Activated CD8-positive, alpha-beta T cell treated with anti-CD3 and anti-CD28 coated beads, Interleukin-2, amount 10 ng/mL, durations not matched to agents 7 days and 5 days (primary cell): ENCODE results near the gene ZEB1. TPM values are rescaled to one million over a fixed set of nuclear protein-coding genes. Genes with fewer than 3 reads are reported as not detected.

Experiments
- ATAC-seq: fragments of 150-1000 bp; cut with Tn5 transposase; one replicate; pipeline ENCODE4 v1.10.0; 2021; ENCODE audit warnings: moderate library complexity
- CTCF ChIA-PET: fragments of 350-600 bp; sonication (Branson Sonifier 250); formaldehyde crosslinking; loops from one replicate; lab custom pipeline; 2021; ENCODE audit warnings: antibody characterized with exemption; lab: Charles Lee
- POLR2A ChIA-PET: fragments of 350-600 bp; sonication (Branson Sonifier 250); formaldehyde crosslinking; loops from one replicate; lab custom pipeline; 2021; ENCODE audit warnings: antibody characterized with exemption; lab: Charles Lee
- DNase-seq: peaks from one replicate; pipeline ENCODE4 v3.0.0-alpha.2; 2020
- H3K27ac Mint-ChIP-seq: one replicate; pipeline ENCODE4 v1.8.0; 2021; ENCODE audit warnings: mild to moderate bottlenecking, mixed read lengths
- H3K27me3 Mint-ChIP-seq: one replicate; pipeline ENCODE4 v1.8.0; 2021; ENCODE audit warnings: low read depth, mixed read lengths
- H3K36me3 Mint-ChIP-seq: one replicate; pipeline ENCODE4 v1.8.0; 2021; ENCODE audit warnings: low read depth, mixed read lengths
- H3K4me1 Mint-ChIP-seq: one replicate; pipeline ENCODE4 v1.8.0; 2021; ENCODE audit warnings: low read depth, mixed read lengths
- H3K4me3 Mint-ChIP-seq: one replicate; pipeline ENCODE4 v1.8.0; 2021; ENCODE audit warnings: mild to moderate bottlenecking, mixed read lengths
- H3K9me3 Mint-ChIP-seq: one replicate; pipeline ENCODE4 v1.8.0; 2022; ENCODE audit warnings: mixed read lengths; ENCODE audit not compliant: insufficient read depth
- total RNA-seq, 2 experiments: library from RNA; stranded (reverse); gene quantifications; one replicate each; pipeline ENCODE4 v1.2.3, GENCODE V29; 2021

Gene ZEB1
- total RNA-seq, 2 experiments from 2014 or later, result 38.3 to 39.3 TPM

DNA sequence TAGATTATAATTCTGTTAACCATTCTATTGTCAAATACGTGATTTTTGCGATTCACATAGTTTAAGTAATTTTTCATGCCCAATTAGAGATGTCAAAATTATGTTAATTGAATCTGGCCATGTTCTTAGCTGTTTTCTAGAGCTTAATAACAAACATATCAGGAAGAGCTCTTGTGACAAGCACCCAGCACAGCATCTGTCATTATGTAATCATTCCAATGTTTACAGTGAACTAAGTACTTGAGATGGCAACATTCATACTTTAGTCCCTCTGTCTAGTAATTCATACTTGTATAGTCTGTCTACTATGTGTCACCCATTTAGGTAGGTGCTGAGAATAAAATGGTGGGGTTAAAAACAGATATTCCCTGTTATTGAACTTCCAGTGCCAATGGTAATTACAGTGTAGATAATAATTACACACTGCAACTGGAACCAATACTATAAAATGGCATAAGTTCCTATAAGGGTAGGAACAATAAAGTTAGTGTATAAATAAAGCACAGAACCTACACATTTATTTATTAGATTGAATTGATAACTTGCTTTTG is 55.2 kb downstream of the ZEB1 start:
- no peaks in the 10 kb centered on the region for H3K4me1 Mint-ChIP-seq
- ChIA-PET CTCF (interaction anchor here (1.0 kb wide), 1 partner anchor 13 kb away, joined by 4 read pairs; no protein-coding TSS in a partner anchor), POLR2A (no interaction called here)
- no peaks in the 10 kb centered on the region for H3K36me3 Mint-ChIP-seq
- no peak for ATAC-seq
- DNase-seq, result no peak
- no peak overlapping the region for H3K4me3 Mint-ChIP-seq
- H3K27me3 Mint-ChIP-seq, result no peaks in the 10 kb centered on the region
- H3K27ac Mint-ChIP-seq, result no peak overlapping the region
- no peaks in the 10 kb centered on the region for H3K9me3 Mint-ChIP-seq

DNA sequence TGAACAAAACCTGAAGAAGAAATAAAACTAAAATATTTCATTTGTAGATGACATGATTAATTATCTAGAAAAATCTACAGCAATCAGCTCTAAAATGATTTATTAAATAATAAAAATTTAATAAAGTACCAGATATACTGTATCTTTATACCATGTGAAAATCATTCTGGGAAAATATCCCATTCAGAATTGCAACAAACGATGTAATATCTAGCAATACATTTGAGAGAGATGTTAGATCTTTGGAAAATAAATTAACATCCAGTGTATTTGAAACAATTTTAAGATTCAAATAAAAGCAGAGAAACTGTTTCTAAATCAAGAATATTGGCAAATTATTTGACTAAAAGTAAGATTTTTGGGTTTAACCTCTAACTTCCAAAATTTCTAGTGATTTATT is 62.2 kb downstream of the ZEB1 start:
- Mint-ChIP-seq H3K9me3 (no peaks in the 10 kb centered on the region), H3K27me3 (no peaks in the 10 kb centered on the region), H3K36me3 (peaks cover 5% of the 10 kb centered on the region), H3K4me3 (no peak overlapping the region), H3K4me1 (peaks cover 2% of the 10 kb centered on the region), H3K27ac (no peak overlapping the region)
- CTCF ChIA-PET, result no interaction called here
- ATAC-seq (no peak), DNase-seq (no peak)
- POLR2A ChIA-PET, result no interaction called here

DNA sequence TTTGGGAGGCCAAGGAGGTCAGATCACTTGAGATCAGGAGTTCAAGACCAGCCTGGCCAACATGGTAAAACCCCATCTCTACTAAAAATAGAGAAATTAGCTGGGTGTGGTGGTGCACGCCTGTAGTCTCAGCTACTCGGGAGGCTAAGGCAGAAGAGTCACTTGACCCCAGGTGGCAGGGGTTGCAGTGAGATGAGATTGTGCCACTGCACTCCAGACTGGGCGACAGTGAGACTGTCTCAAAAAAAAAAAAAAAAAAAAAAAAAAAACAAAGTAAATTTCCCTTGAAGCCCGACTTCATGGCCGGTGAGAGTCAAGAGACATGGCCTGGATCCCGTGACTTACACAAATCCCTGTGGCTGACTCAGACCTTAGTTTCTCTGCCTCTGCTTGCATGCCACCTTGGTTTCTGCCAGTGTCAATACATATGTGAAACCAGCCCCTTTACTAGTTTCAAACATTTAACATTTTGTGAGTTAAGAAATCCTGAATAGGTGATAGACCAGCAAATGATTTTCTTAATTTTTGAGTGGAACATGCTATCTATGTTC is 62.8 kb downstream of the ZEB1 start:
- H3K27me3 Mint-ChIP-seq, result no peaks in the 10 kb centered on the region
- DNase-seq, result no peak
- H3K36me3 Mint-ChIP-seq, result peaks cover 5% of the 10 kb centered on the region
- ATAC-seq, result no peak
- no peak overlapping the region for H3K27ac Mint-ChIP-seq
- H3K4me3 Mint-ChIP-seq, result no peak overlapping the region
- ChIA-PET POLR2A (no interaction called here), CTCF (interaction anchor here (0.6 kb wide), 1 partner anchor 24 kb away, joined by 3 read pairs; no protein-coding TSS in a partner anchor)
- peaks cover 2% of the 10 kb centered on the region for H3K4me1 Mint-ChIP-seq
- no peaks in the 10 kb centered on the region for H3K9me3 Mint-ChIP-seq

DNA sequence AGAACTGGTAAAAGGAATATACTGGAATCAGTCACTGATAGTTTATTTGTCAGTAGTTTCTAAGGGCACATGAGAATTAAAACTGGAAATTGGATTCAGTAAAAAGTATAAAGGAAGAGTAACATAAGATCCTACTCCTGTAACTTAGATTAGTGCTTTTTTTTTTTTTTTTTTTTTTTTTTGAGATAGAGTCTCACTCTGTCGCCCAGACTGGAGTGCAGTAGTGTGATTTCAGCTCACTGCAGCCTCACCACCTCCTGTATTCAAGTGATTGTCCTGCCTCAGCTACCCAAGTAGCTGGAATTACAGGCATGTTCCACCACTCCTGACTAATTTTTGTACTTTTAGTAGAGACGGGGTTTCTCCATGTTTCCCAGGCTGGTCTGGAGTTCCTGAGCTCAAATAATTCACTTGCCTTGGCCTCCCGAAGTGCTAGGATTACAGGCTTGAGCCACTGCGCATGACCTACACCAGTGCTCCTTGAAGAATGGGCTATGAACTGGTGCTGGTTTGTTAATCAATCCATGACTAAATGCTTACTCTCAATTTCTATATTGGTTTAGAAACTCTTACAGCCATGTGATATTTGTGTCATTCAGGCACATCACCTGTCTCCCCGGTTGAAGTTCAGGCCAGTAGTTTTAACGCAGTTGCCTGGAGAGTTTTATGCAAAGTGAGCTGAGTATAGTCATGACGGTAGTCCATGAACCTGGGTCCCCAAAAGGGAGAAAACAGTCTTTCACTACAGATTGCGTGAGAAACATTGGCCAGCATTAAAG is 65.0 kb downstream of the ZEB1 start:
- peaks cover 2% of the 10 kb centered on the region for H3K4me1 Mint-ChIP-seq
- POLR2A ChIA-PET, result no interaction called here

DNA sequence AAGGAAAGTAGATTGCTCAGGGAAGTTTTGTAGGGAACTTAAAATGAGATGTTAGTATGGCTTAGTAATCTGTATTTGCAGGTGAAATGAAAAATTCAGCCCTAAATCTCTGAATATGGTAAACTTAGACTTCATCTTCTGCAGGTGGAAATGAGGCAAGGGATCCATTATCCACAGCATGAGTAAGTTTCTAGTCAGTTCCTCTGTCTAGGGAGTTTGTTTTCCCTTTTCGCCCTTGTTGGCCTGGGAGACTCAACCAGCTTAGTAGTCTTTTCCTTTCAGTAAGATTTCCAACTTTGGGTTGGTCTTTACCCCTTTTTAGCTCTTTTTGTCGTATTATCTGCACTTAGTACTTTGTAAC is 65.6 kb downstream of the ZEB1 start:
- no peak overlapping the region for H3K27ac Mint-ChIP-seq
- ATAC-seq (no peak), DNase-seq (no peak)
- H3K4me3 Mint-ChIP-seq, result no peak overlapping the region
- H3K9me3 Mint-ChIP-seq, result no peaks in the 10 kb centered on the region
- CTCF ChIA-PET, result no interaction called here
- POLR2A ChIA-PET, result no interaction called here
- H3K36me3 Mint-ChIP-seq, result peaks cover 19% of the 10 kb centered on the region
- H3K27me3 Mint-ChIP-seq, result no peaks in the 10 kb centered on the region
- H3K4me1 Mint-ChIP-seq, result peaks cover 2% of the 10 kb centered on the region

More for the DNA sequence above, 65.0 kb downstream of the ZEB1 start:
- CTCF ChIA-PET, result no interaction called here
- H3K36me3 Mint-ChIP-seq, result peaks cover 15% of the 10 kb centered on the region
- DNase-seq (no peak), ATAC-seq (no peak)
- H3K27ac Mint-ChIP-seq, result no peak overlapping the region
- H3K27me3 Mint-ChIP-seq, result no peaks in the 10 kb centered on the region
- H3K4me3 Mint-ChIP-seq, result no peak overlapping the region
- H3K9me3 Mint-ChIP-seq, result no peaks in the 10 kb centered on the region

DNA sequence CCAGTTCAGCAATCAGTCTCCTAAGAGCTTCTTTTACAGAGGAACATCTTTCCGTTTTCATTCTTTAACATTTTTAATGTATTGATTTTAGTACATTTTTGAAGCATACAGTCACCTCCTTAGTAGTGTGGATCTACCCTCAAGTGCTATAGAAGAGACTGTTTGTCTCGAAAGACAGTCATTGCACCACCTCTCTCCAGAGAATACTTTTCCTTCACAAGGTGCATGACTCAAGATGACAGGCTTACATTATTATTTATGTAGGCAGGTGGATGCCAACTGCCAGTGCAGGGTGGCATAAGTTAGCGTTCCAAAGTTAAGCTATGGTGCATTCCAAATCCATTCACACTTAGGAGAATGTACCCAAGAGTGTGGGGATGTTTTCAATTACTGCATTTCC is 71.8 kb downstream of the ZEB1 start:
- Mint-ChIP-seq H3K9me3 (no peaks in the 10 kb centered on the region), H3K36me3 (peaks cover 29% of the 10 kb centered on the region), H3K4me3 (no peak overlapping the region), H3K27ac (no peak overlapping the region), H3K27me3 (no peaks in the 10 kb centered on the region), H3K4me1 (no peaks in the 10 kb centered on the region)
- ATAC-seq (no peak), DNase-seq (no peak)
- ChIA-PET POLR2A (no interaction called here), CTCF (no interaction called here)

DNA sequence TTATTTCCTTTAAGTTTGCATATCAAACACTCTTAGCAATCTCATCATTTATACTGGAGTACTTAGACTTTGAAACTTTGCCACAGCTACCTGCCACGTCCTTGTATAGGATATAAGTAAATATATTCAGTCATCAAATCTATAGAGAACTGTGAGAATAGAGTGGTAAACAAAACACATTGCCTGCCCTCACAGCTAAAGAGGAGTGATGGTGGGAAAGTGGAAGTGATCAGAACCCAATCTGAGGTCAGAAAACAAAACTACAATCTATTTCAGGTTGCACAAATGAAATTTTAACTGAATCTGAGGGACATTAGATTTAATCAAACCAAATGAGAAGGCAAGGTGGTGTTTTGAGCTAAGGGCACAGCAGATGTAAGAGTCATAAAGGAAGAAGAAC is 74.8 kb downstream of the ZEB1 start:
- DNase-seq, result no peak
- POLR2A ChIA-PET, result interaction anchor here (0.5 kb wide), 1 partner anchor 293 kb away, joined by 3 read pairs; no protein-coding TSS in a partner anchor
- no peak for ATAC-seq
- H3K27me3 Mint-ChIP-seq, result no peaks in the 10 kb centered on the region
- peaks cover 27% of the 10 kb centered on the region for H3K36me3 Mint-ChIP-seq
- H3K27ac Mint-ChIP-seq, result no peak overlapping the region
- no peaks in the 10 kb centered on the region for H3K4me1 Mint-ChIP-seq
- CTCF ChIA-PET, result no interaction called here
- H3K9me3 Mint-ChIP-seq, result no peaks in the 10 kb centered on the region
- H3K4me3 Mint-ChIP-seq, result no peak overlapping the region

DNA sequence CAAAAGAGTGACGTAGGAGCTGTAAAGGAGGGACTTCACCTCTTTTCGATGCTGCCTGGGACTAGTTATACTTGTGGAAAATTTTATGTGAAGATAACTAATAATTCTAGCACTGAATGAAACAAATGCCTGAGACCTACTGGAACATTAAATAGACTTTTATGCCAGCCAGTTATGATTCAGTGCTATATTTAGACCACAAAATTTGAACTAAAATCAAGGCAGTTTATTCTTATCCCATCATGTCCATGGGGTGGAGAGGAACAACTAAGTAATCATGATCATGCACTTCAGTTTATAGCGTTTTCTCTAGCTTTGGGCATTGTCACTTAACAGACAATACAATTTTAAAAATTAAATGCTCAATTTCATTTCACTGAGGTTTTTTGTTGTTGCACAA is 76.7 kb downstream of the ZEB1 start:
- DNase-seq, result no peak
- Mint-ChIP-seq H3K4me1 (peaks cover 2% of the 10 kb centered on the region), H3K27me3 (no peaks in the 10 kb centered on the region), H3K27ac (no peak overlapping the region), H3K9me3 (no peaks in the 10 kb centered on the region), H3K4me3 (no peak overlapping the region), H3K36me3 (peaks cover 21% of the 10 kb centered on the region)
- POLR2A ChIA-PET, result no interaction called here
- CTCF ChIA-PET, result no interaction called here
- ATAC-seq, result no peak

DNA sequence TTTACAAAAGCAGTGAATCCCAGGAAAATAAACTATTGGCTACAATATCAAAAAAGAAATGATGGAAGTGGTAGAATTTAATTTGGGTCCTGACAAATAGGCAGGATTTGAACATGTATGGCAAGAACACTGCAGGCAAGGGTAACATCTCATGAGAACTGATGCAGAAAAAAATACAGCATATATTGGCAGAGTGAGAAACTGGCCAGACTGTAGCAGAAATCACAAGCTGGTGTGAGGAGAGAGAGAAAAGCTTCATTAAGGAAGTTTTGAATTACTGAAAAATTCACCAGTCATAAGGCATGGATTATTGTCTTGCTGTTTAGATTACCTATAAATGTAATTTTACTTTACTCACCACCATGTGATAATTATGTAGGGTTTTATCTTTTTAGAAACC is 77.4 kb downstream of the ZEB1 start:
- POLR2A ChIA-PET, result no interaction called here

DNA sequence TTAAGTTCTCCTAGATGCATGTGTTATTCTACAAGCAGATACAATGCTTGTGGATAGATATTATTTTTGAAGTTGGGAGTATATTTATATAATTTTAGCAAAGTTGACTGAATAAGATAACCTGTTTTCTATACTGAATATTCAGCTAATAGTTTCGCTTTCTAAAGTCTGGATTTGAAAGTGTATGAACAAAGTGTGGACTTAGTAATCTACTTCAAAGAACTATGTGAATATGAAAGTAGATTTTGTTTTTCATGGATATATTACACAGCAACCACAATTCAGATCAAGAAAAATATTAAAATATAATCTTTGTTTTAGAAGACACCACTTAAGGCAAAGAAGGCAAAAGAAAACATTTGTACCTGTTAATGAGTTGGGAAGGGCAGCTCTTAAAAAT is 78.8 kb downstream of the ZEB1 start:
- ATAC-seq, result no peak
- Mint-ChIP-seq H3K9me3 (no peaks in the 10 kb centered on the region), H3K27me3 (no peaks in the 10 kb centered on the region), H3K36me3 (peaks cover 17% of the 10 kb centered on the region), H3K27ac (no peak overlapping the region), H3K4me1 (peaks cover 5% of the 10 kb centered on the region), H3K4me3 (no peak overlapping the region)
- no peak for DNase-seq
- ChIA-PET POLR2A (no interaction called here), CTCF (no interaction called here)

More for the DNA sequence above, 77.4 kb downstream of the ZEB1 start:
- no peaks in the 10 kb centered on the region for H3K9me3 Mint-ChIP-seq
- CTCF ChIA-PET, result no interaction called here
- no peak overlapping the region for H3K4me3 Mint-ChIP-seq
- no peak overlapping the region for H3K27ac Mint-ChIP-seq
- ATAC-seq (no peak), DNase-seq (no peak)
- H3K4me1 Mint-ChIP-seq, result peaks cover 5% of the 10 kb centered on the region
- H3K36me3 Mint-ChIP-seq, result peaks cover 19% of the 10 kb centered on the region
- H3K27me3 Mint-ChIP-seq, result no peaks in the 10 kb centered on the region

DNA sequence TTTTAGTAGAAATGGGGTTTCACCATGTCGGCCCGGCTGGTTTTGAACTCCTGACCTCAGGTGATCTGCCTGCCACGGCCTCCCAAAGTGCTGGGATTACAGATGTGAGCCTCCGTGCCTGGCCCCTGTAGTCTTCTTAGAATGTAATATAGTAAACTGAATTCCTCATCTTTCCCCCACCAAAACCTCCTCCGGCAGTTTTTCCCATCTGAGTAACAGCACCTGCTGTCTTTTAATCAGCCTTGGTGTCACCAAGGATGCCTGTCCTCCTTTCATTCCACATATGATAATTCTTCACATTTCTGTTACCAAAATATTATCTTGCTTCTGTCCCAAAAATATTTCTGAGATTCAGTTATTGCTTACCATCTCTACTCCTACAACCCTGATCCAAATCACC is 80.2 kb downstream of the ZEB1 start:
- peaks cover 5% of the 10 kb centered on the region for H3K4me1 Mint-ChIP-seq
- no peak overlapping the region for H3K4me3 Mint-ChIP-seq
- H3K27me3 Mint-ChIP-seq, result no peaks in the 10 kb centered on the region
- ChIA-PET CTCF (no interaction called here), POLR2A (no interaction called here)
- ATAC-seq (no peak), DNase-seq (no peak)
- H3K27ac Mint-ChIP-seq, result no peak overlapping the region
- H3K36me3 Mint-ChIP-seq, result peaks cover 13% of the 10 kb centered on the region
- no peaks in the 10 kb centered on the region for H3K9me3 Mint-ChIP-seq

DNA sequence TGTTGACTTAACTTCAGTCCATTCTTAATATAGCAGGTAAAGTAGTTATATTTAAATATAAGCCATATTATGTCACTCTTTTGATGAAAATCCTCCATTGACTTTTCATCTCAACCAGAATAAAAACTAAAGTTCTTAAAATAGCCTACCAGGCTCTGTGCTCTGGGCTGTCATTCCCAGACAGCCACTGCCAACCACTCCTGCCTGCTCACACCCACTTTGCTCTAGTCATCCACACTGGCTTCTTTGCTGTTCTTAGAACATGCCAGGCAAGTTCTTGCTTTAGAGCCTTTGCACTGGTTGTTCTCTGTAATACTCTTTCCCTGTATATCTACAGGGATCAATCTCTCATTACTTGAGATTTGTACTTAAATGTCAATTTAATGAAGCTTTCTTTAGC is 80.6 kb downstream of the ZEB1 start:
- ATAC-seq (no peak), DNase-seq (no peak)
- H3K27ac Mint-ChIP-seq, result no peak overlapping the region
- H3K9me3 Mint-ChIP-seq, result no peaks in the 10 kb centered on the region
- peaks cover 13% of the 10 kb centered on the region for H3K36me3 Mint-ChIP-seq
- H3K4me3 Mint-ChIP-seq, result no peak overlapping the region
- POLR2A ChIA-PET, result no interaction called here
- CTCF ChIA-PET, result no interaction called here
- H3K4me1 Mint-ChIP-seq, result peaks cover 6% of the 10 kb centered on the region
- H3K27me3 Mint-ChIP-seq, result no peaks in the 10 kb centered on the region
